Fibroblast of the aortic adventitia (primary cell): ENCODE data around the gene CYB561. TPM values are rescaled to one million over a fixed set of nuclear protein-coding genes. Genes with fewer than 3 reads are reported as not detected.

Experiments used
- DNase-seq: peaks from one replicate; pipeline ENCODE4 v3.0.0-alpha.2; 2010; ENCODE audit warnings: low read depth
- H3K4me3 ChIP-seq: 2 replicates; pipeline ENCODE4 v1.5.1; 2011; ENCODE audit warnings: low read depth, mild to moderate bottlenecking, control low read depth, low read length, moderate library complexity
- CTCF ChIP-seq: IDR thresholded peaks from 2 replicates; pipeline ENCODE4 v1.5.1; 2011; ENCODE audit warnings: mild to moderate bottlenecking, low read length, control low read depth, inconsistent platforms; ENCODE audit not compliant: insufficient read depth
- total RNA-seq: library from RNA; depleted of rRNA; stranded (reverse); fragments of >200 nt; gene quantifications from 2 replicates; pipeline ENCODE4 v1.2.3, GENCODE V29; 2012; ENCODE audit warnings: low replicate concordance

Gene CYB561
- total RNA-seq, 1 donor: 29.5 TPM

DNA sequence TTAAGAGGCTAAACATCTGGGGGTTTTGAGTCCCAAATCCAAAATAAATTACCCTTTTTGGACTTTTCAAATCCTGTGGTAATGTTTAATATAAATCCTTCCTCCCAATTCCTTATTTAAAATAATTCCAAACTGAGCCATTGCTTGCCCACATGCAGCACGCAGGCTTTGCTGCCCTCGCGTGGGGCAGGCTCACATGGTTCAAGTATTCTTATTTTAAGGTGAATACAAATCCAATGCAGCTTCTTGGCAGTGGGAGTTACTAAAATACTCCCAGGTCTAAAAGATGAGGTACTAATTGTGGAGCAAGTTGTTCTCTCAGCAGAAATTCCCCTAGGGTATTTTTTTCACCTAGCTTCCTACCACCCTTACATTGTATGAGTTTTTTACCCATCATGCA, 33.0 kb downstream of the CYB561 start:
- DNase-seq: no peak
- no peak for TF ChIP-seq CTCF
- H3K4me3 ChIP-seq: no peak overlapping the region

- no peak for TF ChIP-seq CTCF
- DNase-seq: no peak
- H3K4me3 ChIP-seq: no peak overlapping the region
Measured at GRCh38 chr17:63412234-63412633, 33.9 kb downstream of the CYB561 start.

GRCh38 chr17:63407741-63408330, 38.3 kb downstream of the CYB561 start:
- no peak overlapping the region for H3K4me3 ChIP-seq
- peak; percentile 60 for DNase-seq
- TF ChIP-seq CTCF: no peak

GRCh38 chr17:63406689-63407330, 39.3 kb downstream of the CYB561 start:
- peak; percentile 96 for DNase-seq
- TF ChIP-seq CTCF: peak; percentile 84
- no peak overlapping the region for H3K4me3 ChIP-seq

- TF ChIP-seq CTCF: peak; percentile 64
- peak; percentile 86 for DNase-seq
- H3K4me3 ChIP-seq: no peak overlapping the region
Measured at GRCh38 chr17:63405741-63406261, 40.3 kb downstream of the CYB561 start.

- TF ChIP-seq CTCF: no peak
- no peak for DNase-seq
- no peak overlapping the region for H3K4me3 ChIP-seq
Measured at GRCh38 chr17:63405020-63405419, 41.1 kb downstream of the CYB561 start.
